SU-DHL-6 (cell line): Measurements from ENCODE around the gene ASGR2.

Experiments used
- CTCF ChIP-seq: fragments of 200-600 bp; sonication (generic); IDR thresholded peaks from one replicate; pipeline ENCODE4 v1.5.1; 2017; ENCODE audit warnings: antibody characterized with exemption, mild to moderate bottlenecking, low read length, moderate library complexity; ENCODE audit not compliant: insufficient read depth, poor library complexity, severe bottlenecking
- EZH2phosphoT487 ChIP-seq: fragments of 200-600 bp; sonication (generic), shearing (Covaris generic); conservative IDR thresholded peaks from 2 replicates; pipeline ENCODE4 v1.6.1; 2018; ENCODE audit warnings: mild to moderate bottlenecking, antibody characterized with exemption, low read length, moderate library complexity, mixed read lengths

- TF ChIP-seq CTCF (no peak), EZH2phosphoT487 (no peak)
Measured at GRCh38 chr17:7084088-7084487, 30.5 kb downstream of the ASGR2 start.
